Stomach (tissue), 4 donors: ENCODE results near the gene SIGLEC14.

Experiments
- POLR2A ChIP-seq, 4 donors: fragments of 450-650 bp; IDR thresholded peaks; one replicate each; pipeline ENCODE4 v1.6.1; 2016; ENCODE audit warnings: antibody characterized with exemption in 4 of 4, control low read depth in 2 of 4, mild to moderate bottlenecking in 1 of 4, moderate library complexity in 1 of 4
- TF ChIP-seq, protein P1 (sequence below), 7 experiments: fragments of 450-650 bp in 4 of 7; fragments of 200-600 bp in 3 of 7; sonication (generic) in 3 of 7; IDR thresholded peaks; one replicate each; pipeline ENCODE4 v1.5.1; 2016 to 2019; ENCODE audit warnings: antibody characterized with exemption in 7 of 7, control low read depth in 2 of 7, mild to moderate bottlenecking in 1 of 7

DNA sequence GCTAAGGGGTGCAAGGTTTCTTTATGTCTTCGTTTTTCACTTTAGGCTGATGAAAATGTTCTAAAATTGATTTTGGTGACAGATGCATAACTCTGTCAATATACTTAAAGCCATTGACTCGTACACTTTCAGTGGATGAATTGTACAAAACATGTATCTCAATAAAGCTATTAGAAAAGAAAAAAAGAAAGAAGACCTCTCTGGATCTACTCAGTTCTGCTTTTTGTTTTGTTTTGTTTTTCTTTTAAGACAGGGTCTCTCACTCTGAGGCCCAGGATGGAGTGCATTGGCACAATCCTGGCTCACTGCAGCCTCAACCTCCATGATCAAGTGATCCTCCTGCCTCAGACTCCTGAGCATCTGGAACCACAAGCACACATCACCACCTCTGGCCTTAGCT is 19.9 kb downstream of the SIGLEC14 start:
- TF ChIP-seq, protein P1, sequence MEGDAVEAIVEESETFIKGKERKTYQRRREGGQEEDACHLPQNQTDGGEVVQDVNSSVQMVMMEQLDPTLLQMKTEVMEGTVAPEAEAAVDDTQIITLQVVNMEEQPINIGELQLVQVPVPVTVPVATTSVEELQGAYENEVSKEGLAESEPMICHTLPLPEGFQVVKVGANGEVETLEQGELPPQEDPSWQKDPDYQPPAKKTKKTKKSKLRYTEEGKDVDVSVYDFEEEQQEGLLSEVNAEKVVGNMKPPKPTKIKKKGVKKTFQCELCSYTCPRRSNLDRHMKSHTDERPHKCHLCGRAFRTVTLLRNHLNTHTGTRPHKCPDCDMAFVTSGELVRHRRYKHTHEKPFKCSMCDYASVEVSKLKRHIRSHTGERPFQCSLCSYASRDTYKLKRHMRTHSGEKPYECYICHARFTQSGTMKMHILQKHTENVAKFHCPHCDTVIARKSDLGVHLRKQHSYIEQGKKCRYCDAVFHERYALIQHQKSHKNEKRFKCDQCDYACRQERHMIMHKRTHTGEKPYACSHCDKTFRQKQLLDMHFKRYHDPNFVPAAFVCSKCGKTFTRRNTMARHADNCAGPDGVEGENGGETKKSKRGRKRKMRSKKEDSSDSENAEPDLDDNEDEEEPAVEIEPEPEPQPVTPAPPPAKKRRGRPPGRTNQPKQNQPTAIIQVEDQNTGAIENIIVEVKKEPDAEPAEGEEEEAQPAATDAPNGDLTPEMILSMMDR (IDR thresholded peaks at IDR 0.05) = no peak
- no peak for TF ChIP-seq POLR2A (IDR thresholded peaks at IDR 0.05)
